ENCODE results near the gene RASGEF1C.
A peak's percentile ranks its signal among the peaks of the same experiment; 100 is the strongest.

DNA sequence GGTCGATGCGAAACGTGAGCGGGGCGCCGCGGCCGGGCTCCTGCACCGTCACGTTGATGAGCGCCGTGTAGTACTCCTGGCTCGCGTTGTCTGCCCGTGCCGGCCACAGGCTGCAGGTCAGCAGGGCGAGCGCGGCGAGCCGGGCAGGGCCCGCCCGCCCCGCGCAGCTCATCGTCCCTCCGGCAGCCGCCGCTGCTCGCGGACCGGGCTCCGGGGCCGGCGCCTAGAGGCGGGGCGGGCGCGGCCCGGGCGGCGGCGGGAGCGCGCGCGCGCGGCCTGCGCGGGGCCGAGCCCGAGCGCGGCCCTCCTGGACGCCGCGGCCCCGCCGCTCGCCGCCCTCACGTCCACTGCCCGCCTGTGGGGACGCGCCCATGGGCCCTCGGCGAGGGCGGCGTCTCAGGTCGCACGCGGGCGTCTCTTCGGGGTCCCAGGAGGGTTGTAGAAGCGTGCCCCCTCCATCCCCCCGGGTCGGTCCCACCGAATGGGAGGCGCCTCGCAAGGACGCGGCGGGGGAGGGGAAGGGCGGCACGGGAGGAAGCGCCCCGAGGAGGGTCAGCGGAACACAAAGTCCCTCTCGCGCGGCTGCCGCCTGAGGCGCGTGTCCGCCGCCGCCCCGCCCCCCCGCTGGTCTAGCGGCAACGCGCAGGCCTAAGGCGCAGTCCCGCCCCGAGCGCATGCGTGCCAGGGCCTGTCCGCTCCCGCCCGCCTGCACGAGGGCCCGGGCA lies 137.3 kb downstream of the RASGEF1C start, which contains the start of gene RNF130:
- TF ChIP-seq, protein P1, sequence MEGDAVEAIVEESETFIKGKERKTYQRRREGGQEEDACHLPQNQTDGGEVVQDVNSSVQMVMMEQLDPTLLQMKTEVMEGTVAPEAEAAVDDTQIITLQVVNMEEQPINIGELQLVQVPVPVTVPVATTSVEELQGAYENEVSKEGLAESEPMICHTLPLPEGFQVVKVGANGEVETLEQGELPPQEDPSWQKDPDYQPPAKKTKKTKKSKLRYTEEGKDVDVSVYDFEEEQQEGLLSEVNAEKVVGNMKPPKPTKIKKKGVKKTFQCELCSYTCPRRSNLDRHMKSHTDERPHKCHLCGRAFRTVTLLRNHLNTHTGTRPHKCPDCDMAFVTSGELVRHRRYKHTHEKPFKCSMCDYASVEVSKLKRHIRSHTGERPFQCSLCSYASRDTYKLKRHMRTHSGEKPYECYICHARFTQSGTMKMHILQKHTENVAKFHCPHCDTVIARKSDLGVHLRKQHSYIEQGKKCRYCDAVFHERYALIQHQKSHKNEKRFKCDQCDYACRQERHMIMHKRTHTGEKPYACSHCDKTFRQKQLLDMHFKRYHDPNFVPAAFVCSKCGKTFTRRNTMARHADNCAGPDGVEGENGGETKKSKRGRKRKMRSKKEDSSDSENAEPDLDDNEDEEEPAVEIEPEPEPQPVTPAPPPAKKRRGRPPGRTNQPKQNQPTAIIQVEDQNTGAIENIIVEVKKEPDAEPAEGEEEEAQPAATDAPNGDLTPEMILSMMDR (tag by site-specific recombination; IDR thresholded peaks at IDR 0.05), result no peak; the same call in 1 of the 2 replicates
- TF ChIP-seq ZNF585B (tag by site-specific recombination; IDR thresholded peaks at IDR 0.05) (no peak), ZNF174 (tag by site-specific recombination; IDR thresholded peaks at IDR 0.05) (0 out of 2 replicates have a peak, but pooled peaks have one; percentile 63), ZNF473 (tag by site-specific recombination; IDR thresholded peaks at IDR 0.05) (no peak), ZNF776 (tag by site-specific recombination; IDR thresholded peaks at IDR 0.05; ENCODE audit: borderline replicate concordance) (no peak), SP2 (tag by site-specific recombination; IDR thresholded peaks at IDR 0.05) (peak; percentile 76), ZNF10 (tag by site-specific recombination; IDR thresholded peaks at IDR 0.05) (peak; percentile 20; the same call in 1 of the 2 replicates), MEIS1 (CRISPR knock-in tag; IDR thresholded peaks at IDR 0.05; ENCODE audit: borderline replicate concordance) (no peak), ZNF350 (tag by site-specific recombination; IDR thresholded peaks at IDR 0.05) (0 out of 2 replicates have a peak, but pooled peaks have one; percentile 67)
